ENCODE data around the gene SEPTIN11. TPM values are rescaled to one million over a fixed set of nuclear protein-coding genes. Genes with fewer than 3 reads are reported as not detected.
A peak's percentile ranks its signal among the peaks of the same experiment; 100 is the strongest.
"Not testable (repeated sequence)": the region's sequence is repeated elsewhere in the genome, so short reads cannot be mapped to it uniquely, and the experiment has no call there.

Gene SEPTIN11
- total RNA-seq, 1 donor from 2014 or later, result 460 TPM

DNA sequence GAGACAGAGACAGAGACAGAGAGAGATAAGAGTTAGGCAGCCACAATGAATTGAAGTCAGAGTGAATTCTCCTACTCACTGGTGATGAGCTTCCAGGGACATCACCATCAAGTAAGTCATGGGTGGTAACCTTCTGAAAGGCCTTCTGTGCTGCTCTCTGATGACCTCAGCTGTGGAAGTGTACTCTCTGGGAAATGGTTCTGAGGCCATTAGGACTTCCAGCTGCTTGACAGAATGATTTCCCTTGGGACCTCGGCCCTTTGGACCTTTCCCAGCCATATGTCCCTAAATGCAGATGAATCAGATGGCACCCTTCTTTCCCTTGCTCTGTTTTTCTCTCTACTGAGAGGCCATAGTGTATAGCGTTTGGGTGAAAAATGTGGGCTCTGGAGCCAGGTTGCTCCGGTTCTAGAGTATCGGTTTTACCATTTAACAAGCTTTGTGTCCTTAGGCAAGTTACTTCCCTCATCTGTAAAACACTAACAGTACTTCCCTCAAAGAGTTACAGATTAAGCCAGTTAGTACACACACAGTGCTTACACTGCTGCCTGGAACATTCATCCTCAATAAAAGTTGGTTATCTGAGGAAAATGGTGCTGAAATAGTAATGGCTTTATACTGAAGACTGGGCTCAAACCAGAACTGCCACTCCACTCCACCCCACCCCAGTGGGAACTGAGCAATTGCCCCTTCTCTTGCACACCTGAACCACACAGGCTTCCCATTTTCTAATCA is 7.6 kb downstream of the SEPTIN11 start:
- Mint-ChIP-seq H3K4me1 (ENCODE audit: unreplicated experiment) (peaks cover 91% of the 10 kb centered on the region), H3K9me3 (ENCODE audit: unreplicated experiment) (no peaks in the 10 kb centered on the region), H3K27me3 (ENCODE audit: unreplicated experiment) (no peaks in the 10 kb centered on the region), H3K36me3 (ENCODE audit: unreplicated experiment) (peaks cover 40% of the 10 kb centered on the region), H3K4me3 (ENCODE audit: unreplicated experiment) (no peak overlapping the region), H3K27ac (ENCODE audit: unreplicated experiment) (peak overlapping the region; percentile 47)
- TF ChIP-seq, protein P1, sequence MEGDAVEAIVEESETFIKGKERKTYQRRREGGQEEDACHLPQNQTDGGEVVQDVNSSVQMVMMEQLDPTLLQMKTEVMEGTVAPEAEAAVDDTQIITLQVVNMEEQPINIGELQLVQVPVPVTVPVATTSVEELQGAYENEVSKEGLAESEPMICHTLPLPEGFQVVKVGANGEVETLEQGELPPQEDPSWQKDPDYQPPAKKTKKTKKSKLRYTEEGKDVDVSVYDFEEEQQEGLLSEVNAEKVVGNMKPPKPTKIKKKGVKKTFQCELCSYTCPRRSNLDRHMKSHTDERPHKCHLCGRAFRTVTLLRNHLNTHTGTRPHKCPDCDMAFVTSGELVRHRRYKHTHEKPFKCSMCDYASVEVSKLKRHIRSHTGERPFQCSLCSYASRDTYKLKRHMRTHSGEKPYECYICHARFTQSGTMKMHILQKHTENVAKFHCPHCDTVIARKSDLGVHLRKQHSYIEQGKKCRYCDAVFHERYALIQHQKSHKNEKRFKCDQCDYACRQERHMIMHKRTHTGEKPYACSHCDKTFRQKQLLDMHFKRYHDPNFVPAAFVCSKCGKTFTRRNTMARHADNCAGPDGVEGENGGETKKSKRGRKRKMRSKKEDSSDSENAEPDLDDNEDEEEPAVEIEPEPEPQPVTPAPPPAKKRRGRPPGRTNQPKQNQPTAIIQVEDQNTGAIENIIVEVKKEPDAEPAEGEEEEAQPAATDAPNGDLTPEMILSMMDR (IDR thresholded peaks at IDR 0.05), result no peak
- DNase-seq (ENCODE audit: extremely low spot score, unreplicated experiment), result no peak

DNA sequence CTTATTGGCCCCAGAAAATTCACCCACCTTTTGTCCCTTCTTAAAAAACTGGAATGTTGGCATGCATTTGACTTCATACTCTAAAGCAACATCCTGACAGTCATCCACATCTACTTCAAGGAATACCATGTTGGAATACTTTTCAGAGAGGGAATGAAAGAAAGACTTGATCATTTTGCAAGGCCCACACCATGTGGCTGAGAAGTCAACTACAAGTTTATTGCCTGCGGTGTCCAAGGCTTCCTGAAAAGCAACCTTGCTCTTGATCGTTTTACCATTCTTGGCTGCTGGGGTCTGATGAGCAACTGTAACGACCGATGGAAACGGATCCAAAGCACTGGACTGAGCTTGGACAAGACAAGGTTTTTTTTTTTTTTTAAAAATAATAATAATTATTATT is 9.3 kb downstream of the SEPTIN11 start:
- no peak for DNase-seq (ENCODE audit: extremely low spot score, unreplicated experiment)
- Mint-ChIP-seq H3K36me3 (ENCODE audit: unreplicated experiment) (peaks cover 32% of the 10 kb centered on the region), H3K27ac (ENCODE audit: unreplicated experiment) (no peak overlapping the region), H3K27me3 (ENCODE audit: unreplicated experiment) (no peaks in the 10 kb centered on the region), H3K4me3 (ENCODE audit: unreplicated experiment) (no peak overlapping the region), H3K9me3 (ENCODE audit: unreplicated experiment) (no peaks in the 10 kb centered on the region), H3K4me1 (ENCODE audit: unreplicated experiment) (peaks cover 85% of the 10 kb centered on the region)
- TF ChIP-seq, protein P1 (IDR thresholded peaks at IDR 0.05), result no peak

DNA sequence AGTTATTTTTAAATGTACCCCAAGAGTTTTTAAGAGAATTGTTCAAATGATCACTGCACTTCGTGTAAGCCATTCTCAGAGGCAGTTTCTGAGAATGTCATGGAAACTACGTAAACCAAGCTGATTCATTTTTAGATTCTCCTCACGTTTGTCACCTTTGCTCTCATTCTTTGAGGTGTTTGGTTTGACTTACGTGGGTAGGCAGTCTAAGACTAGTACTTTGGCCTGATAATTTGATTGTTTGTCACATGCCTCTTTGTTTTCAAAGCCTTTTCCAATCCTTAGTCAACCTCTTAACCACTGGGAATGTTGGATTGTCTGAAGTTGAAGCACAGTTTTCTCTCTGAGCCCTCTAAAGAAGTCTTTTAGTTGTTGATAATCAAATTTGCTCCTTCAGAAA is 10.5 kb downstream of the SEPTIN11 start:
- peaks cover 77% of the 10 kb centered on the region for H3K4me1 Mint-ChIP-seq (ENCODE audit: unreplicated experiment)
- no peaks in the 10 kb centered on the region for H3K27me3 Mint-ChIP-seq (ENCODE audit: unreplicated experiment)
- peaks cover 4% of the 10 kb centered on the region for H3K9me3 Mint-ChIP-seq (ENCODE audit: unreplicated experiment)
- H3K4me3 Mint-ChIP-seq (ENCODE audit: unreplicated experiment), result no peak overlapping the region
- TF ChIP-seq, protein P1 (IDR thresholded peaks at IDR 0.05), result no peak
- no peak for DNase-seq (ENCODE audit: extremely low spot score, unreplicated experiment)
- peak overlapping the region; percentile 31 for H3K27ac Mint-ChIP-seq (ENCODE audit: unreplicated experiment)
- peaks cover 35% of the 10 kb centered on the region for H3K36me3 Mint-ChIP-seq (ENCODE audit: unreplicated experiment)

DNA sequence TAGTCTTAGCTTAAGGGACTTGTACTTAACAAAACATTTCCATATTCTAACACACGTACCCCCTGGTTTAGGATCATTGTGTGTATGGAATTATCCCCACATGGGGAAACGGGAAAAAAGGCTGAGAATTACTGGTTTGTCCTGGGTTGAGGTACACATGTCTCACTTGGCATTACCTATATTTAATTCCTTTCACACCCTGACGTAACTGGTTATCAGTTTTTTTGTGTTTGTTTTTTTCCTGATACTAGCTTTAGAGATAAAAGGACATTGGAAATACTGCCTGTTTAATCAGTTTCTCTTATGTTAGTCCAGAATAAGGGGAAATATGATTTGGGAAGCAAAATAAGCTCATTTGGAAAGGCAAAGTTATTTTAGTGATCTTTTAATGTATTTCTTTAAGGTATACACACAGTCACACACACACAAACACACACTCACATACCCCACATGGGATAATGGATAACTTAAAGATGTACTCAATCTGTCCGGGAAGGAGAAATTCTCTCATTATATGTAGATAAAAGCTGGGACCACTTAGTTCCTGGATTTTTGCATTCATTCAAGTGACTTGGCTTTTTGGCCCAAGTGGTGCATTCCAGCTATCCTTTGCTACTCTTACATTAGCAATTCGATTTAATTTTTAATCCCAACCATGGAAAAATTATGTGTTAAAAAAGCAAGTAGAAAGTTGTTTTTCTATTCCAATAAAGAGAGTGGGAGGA is 13.0 kb downstream of the SEPTIN11 start:
- Mint-ChIP-seq H3K27me3 (ENCODE audit: unreplicated experiment) (no peaks in the 10 kb centered on the region), H3K9me3 (ENCODE audit: unreplicated experiment) (peaks cover 4% of the 10 kb centered on the region), H3K4me1 (ENCODE audit: unreplicated experiment) (peaks cover 65% of the 10 kb centered on the region), H3K36me3 (ENCODE audit: unreplicated experiment) (peaks cover 24% of the 10 kb centered on the region), H3K27ac (ENCODE audit: unreplicated experiment) (peak overlapping the region; percentile 40), H3K4me3 (ENCODE audit: unreplicated experiment) (no peak overlapping the region)
- TF ChIP-seq, protein P1 (IDR thresholded peaks at IDR 0.05), result no peak
- DNase-seq (ENCODE audit: extremely low spot score, unreplicated experiment), result no peak

DNA sequence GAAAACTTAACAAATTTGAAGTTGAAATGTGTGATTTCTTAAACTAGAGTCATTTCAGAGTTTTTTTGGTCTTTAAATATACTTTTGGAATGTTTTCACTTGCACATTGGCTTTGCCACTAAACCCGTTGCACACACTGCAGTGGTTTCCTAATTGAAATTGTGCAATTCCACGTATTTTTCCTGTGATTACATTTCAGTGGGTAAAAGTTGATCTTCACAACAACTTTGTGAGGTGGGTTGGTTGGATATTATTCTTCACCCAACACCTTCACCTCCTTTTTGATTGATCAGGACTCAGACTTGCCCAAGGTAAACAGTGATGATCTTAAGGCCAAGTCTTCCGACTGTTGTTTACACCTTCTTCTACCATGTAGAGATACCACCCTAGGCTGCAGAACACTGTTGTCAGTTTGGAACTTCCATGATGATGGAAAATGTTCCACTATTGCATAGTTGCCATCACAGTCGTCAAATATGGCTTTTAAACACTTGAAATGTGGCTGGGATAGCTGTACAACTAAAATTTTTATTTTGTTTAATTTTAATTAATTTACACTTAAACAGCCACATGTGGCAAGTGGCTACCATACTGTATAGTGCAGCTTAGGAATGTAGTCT is 13.7 kb downstream of the SEPTIN11 start:
- DNase-seq (ENCODE audit: extremely low spot score, unreplicated experiment), result no peak
- H3K27ac Mint-ChIP-seq (ENCODE audit: unreplicated experiment), result peak overlapping the region; percentile 34
- no peak overlapping the region for H3K4me3 Mint-ChIP-seq (ENCODE audit: unreplicated experiment)
- H3K27me3 Mint-ChIP-seq (ENCODE audit: unreplicated experiment), result no peaks in the 10 kb centered on the region
- peaks cover 4% of the 10 kb centered on the region for H3K9me3 Mint-ChIP-seq (ENCODE audit: unreplicated experiment)
- TF ChIP-seq, protein P1 (IDR thresholded peaks at IDR 0.05), result no peak
- H3K36me3 Mint-ChIP-seq (ENCODE audit: unreplicated experiment), result peaks cover 23% of the 10 kb centered on the region
- H3K4me1 Mint-ChIP-seq (ENCODE audit: unreplicated experiment), result peaks cover 62% of the 10 kb centered on the region

DNA sequence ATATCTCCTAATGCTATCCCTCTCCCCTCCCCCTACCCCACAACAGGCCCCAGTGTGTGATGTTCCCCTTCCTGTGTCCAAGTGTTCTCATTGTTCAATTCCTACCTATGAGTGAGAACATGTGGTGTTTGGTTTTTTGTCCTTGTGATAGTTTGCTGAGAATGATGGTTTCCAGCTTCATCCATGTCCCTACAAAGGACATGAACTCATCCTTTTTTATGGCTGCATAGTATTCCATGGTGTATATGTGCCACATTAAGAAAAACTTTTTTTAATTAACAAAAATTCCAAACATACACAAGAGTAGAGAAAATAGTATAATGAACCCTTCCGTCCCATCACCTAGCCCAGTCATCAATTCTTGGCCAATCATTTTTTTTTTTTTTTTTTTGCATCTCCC is 14.4 kb downstream of the SEPTIN11 start:
- not testable (repeated sequence) for H3K27me3 Mint-ChIP-seq (ENCODE audit: unreplicated experiment); H3K9me3 Mint-ChIP-seq (ENCODE audit: unreplicated experiment); H3K27ac Mint-ChIP-seq (ENCODE audit: unreplicated experiment); DNase-seq (ENCODE audit: extremely low spot score, unreplicated experiment); H3K4me3 Mint-ChIP-seq (ENCODE audit: unreplicated experiment)
- peaks cover 22% of the 10 kb centered on the region for H3K36me3 Mint-ChIP-seq (ENCODE audit: unreplicated experiment)
- H3K4me1 Mint-ChIP-seq (ENCODE audit: unreplicated experiment), result peaks cover 65% of the 10 kb centered on the region
